ENCODE measurements around the gene RGL4.

RGL4 gene

GRCh38 chr22:23744485-23744884 lies 53.7 kb downstream of the RGL4 start:
- DNase-seq: no peak

GRCh38 chr22:23745791-23746190 lies 55.0 kb downstream of the RGL4 start:
- no peak for DNase-seq
